D721Med (cell line): ENCODE measurements around the gene C2CD4D.

Experiments
- DNase-seq: peaks from one replicate; pipeline ENCODE4 v3.0.0; 2011; ENCODE audit warnings: low spot score; ENCODE audit not compliant: insufficient read length
- FAIRE-seq: peaks from 2 replicates; lab custom pipeline; 2011; peaks lifted over from hg19 to GRCh38; lab: Jason Lieb, UNC
- CTCF ChIP-seq: IDR thresholded peaks from 2 replicates; pipeline ENCODE4 v1.5.1; 2012; ENCODE audit warnings: mild to moderate bottlenecking, control low read depth; ENCODE audit not compliant: insufficient read depth; ENCODE audit errors: missing control alignments

Gene C2CD4D

GRCh38 chr1:151819227-151819835 lies 20.3 kb downstream of the C2CD4D start:
- no peak for TF ChIP-seq CTCF
- DNase-seq = no peak
- FAIRE-seq = no peak

GRCh38 chr1:151817353-151817730 lies 22.3 kb downstream of the C2CD4D start:
- TF ChIP-seq CTCF = no peak
- FAIRE-seq (no peak), DNase-seq (no peak)

GRCh38 chr1:151816548-151817352 lies 22.9 kb downstream of the C2CD4D start:
- TF ChIP-seq CTCF = no peak
- FAIRE-seq (no peak), DNase-seq (no peak)

GRCh38 chr1:151815716-151816327 lies 23.8 kb downstream of the C2CD4D start:
- DNase-seq (no peak), FAIRE-seq (no peak)
- no peak for TF ChIP-seq CTCF

GRCh38 chr1:151814971-151815545 lies 24.6 kb downstream of the C2CD4D start:
- DNase-seq = no peak
- no peak for TF ChIP-seq CTCF
- FAIRE-seq = no peak

GRCh38 chr1:151814426-151814825 lies 25.2 kb downstream of the C2CD4D start:
- DNase-seq = no peak
- no peak for FAIRE-seq
- TF ChIP-seq CTCF = no peak
